Measurements from ENCODE around the gene SPATA46. TPM values are rescaled to one million over a fixed set of nuclear protein-coding genes. Genes with fewer than 3 reads are reported as not detected.

SPATA46 gene
- polyA plus RNA-seq, 1 donor (not counting 4 experiments of a cell fraction or from before 2014, with no cell fraction given): not detected

DNA sequence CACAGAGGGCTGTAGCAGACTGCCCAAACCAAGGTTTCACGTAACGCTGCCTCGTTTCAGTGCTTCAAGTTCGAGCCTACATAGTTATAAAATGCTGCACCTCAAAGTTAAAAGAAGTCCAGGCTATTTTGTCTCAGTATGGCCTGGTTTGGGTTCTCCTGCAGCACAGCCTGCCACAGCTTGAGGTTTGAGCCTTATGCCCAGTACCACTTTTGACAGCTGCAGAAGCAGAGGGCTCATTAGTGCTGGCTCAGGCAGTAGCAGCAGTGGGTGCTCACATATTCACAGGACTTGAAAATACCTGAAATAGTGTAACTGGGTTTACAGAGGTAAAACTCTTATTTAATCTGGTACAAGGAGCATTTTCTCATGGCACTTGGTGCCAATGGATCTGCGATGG is 15.3 kb downstream of the SPATA46 start:
- Histone ChIP-seq H3K9me1 (ENCODE audit: control insufficient read depth, extremely low read depth, insufficient read depth, low read length) (no peaks in the 10 kb centered on the region), H3K27ac (ENCODE audit: control insufficient read depth, insufficient read depth, low read length) (no peak overlapping the region), H3K79me2 (ENCODE audit: control insufficient read depth, insufficient read depth, low read length) (no peaks in the 10 kb centered on the region), H2AFZ (ENCODE audit: control insufficient read depth, low read length) (no peak overlapping the region), H3K36me3 (ENCODE audit: control insufficient read depth in 2 of 2, extremely low read depth in 1 of 2, insufficient read depth in 2 of 2, low read length in 2 of 2) (no peaks in the 10 kb centered on the region), H3K9ac (ENCODE audit: control insufficient read depth, extremely low read depth, insufficient read depth, low read length) (no peak overlapping the region), H3K9me3 (ENCODE audit: control insufficient read depth, low read depth, low read length) (no peaks in the 10 kb centered on the region), H3K4me3 (ENCODE audit: control insufficient read depth in 2 of 3, extremely low read depth in 1 of 3, insufficient read depth in 2 of 3, low read depth in 1 of 3, low read length in 3 of 3) (no peak overlapping the region), H3K4me2 (ENCODE audit: control insufficient read depth, extremely low read depth, insufficient read depth, low read depth, low read length) (no peak overlapping the region), H3K4me1 (ENCODE audit: control insufficient read depth, extremely low read depth, insufficient read depth, low read length) (no peaks in the 10 kb centered on the region), H4K20me1 (ENCODE audit: control insufficient read depth, extremely low read depth, insufficient read depth, low read length) (no peaks in the 10 kb centered on the region), H3K27me3 (ENCODE audit: control insufficient read depth, extremely low read depth, insufficient read depth, low read length) (peaks cover 6% of the 10 kb centered on the region)
- no peak for DNase-seq (ENCODE audit: low read depth, low spot score)
- no peak for FAIRE-seq
- no peak for TF ChIP-seq EZH2 (IDR thresholded peaks at IDR 0.05; ENCODE audit: low read length)
- TF ChIP-seq, protein P1, sequence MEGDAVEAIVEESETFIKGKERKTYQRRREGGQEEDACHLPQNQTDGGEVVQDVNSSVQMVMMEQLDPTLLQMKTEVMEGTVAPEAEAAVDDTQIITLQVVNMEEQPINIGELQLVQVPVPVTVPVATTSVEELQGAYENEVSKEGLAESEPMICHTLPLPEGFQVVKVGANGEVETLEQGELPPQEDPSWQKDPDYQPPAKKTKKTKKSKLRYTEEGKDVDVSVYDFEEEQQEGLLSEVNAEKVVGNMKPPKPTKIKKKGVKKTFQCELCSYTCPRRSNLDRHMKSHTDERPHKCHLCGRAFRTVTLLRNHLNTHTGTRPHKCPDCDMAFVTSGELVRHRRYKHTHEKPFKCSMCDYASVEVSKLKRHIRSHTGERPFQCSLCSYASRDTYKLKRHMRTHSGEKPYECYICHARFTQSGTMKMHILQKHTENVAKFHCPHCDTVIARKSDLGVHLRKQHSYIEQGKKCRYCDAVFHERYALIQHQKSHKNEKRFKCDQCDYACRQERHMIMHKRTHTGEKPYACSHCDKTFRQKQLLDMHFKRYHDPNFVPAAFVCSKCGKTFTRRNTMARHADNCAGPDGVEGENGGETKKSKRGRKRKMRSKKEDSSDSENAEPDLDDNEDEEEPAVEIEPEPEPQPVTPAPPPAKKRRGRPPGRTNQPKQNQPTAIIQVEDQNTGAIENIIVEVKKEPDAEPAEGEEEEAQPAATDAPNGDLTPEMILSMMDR (optimal IDR thresholded peaks at IDR 0.05 in 1 of 3, IDR thresholded peaks at IDR 0.05 in 1 of 3, conservative IDR thresholded peaks at IDR 0.05 in 1 of 3; ENCODE audit: extremely low read depth in 1 of 3, insufficient read depth in 2 of 3, low read length in 3 of 3): no peak
- dilution Hi-C loops (cut with MboI; ENCODE audit: extremely low pct_ligation_motif_present, low sequenced_read_pairs): no loop called here

DNA sequence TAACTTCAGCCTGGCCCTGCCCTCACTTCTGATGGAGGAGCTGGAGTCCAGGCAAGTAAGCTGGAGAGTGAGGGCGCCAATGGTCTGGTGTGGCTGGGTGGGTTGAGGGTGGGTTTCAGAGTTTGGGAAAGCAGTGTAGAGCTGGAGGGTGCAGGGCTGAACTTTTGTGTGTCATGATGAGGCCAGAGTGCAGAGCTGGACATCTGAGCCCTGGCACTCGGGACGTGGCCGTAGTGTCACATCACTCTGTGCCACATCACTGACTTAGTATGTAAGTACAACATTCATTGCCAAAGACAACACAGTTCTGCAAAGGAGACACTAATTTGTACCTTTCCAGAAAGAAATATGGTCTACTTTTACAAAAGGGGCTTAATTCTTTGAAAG is 15.8 kb downstream of the SPATA46 start:
- TF ChIP-seq, protein P1 (optimal IDR thresholded peaks at IDR 0.05 in 1 of 3, IDR thresholded peaks at IDR 0.05 in 1 of 3, conservative IDR thresholded peaks at IDR 0.05 in 1 of 3; ENCODE audit: extremely low read depth in 1 of 3, insufficient read depth in 2 of 3, low read length in 3 of 3): no peak
- no peak for TF ChIP-seq EZH2 (IDR thresholded peaks at IDR 0.05; ENCODE audit: low read length)
- H3K9me1 ChIP-seq (ENCODE audit: control insufficient read depth, extremely low read depth, insufficient read depth, low read length): no peaks in the 10 kb centered on the region
- dilution Hi-C loops (cut with MboI; ENCODE audit: extremely low pct_ligation_motif_present, low sequenced_read_pairs): no loop called here
- no peaks in the 10 kb centered on the region for H3K4me1 ChIP-seq (ENCODE audit: control insufficient read depth, extremely low read depth, insufficient read depth, low read length)
- H3K9me3 ChIP-seq (ENCODE audit: control insufficient read depth, low read depth, low read length): no peaks in the 10 kb centered on the region
- no peak overlapping the region for H3K4me3 ChIP-seq (ENCODE audit: control insufficient read depth in 2 of 3, extremely low read depth in 1 of 3, insufficient read depth in 2 of 3, low read depth in 1 of 3, low read length in 3 of 3)
- no peak overlapping the region for H3K27ac ChIP-seq (ENCODE audit: control insufficient read depth, insufficient read depth, low read length)
- H2AFZ ChIP-seq (ENCODE audit: control insufficient read depth, low read length): no peak overlapping the region
- H4K20me1 ChIP-seq (ENCODE audit: control insufficient read depth, extremely low read depth, insufficient read depth, low read length): no peaks in the 10 kb centered on the region
- FAIRE-seq: no peak
- no peak overlapping the region for H3K4me2 ChIP-seq (ENCODE audit: control insufficient read depth, extremely low read depth, insufficient read depth, low read depth, low read length)
- peaks cover 6% of the 10 kb centered on the region for H3K27me3 ChIP-seq (ENCODE audit: control insufficient read depth, extremely low read depth, insufficient read depth, low read length)
- no peak overlapping the region for H3K9ac ChIP-seq (ENCODE audit: control insufficient read depth, extremely low read depth, insufficient read depth, low read length)
- H3K79me2 ChIP-seq (ENCODE audit: control insufficient read depth, insufficient read depth, low read length): no peaks in the 10 kb centered on the region
- DNase-seq (ENCODE audit: low read depth, low spot score): no peak
- H3K36me3 ChIP-seq (ENCODE audit: control insufficient read depth in 2 of 2, extremely low read depth in 1 of 2, insufficient read depth in 2 of 2, low read length in 2 of 2): no peaks in the 10 kb centered on the region

Measured in keratinocyte (primary cell).